ENCODE data around the gene CES5A.
"Not testable (repeated sequence)": the region's sequence is repeated elsewhere in the genome, so short reads cannot be mapped to it uniquely, and the experiment has no call there.

Gene CES5A

GRCh38 chr16:55889518-55889917 is 14.3 kb upstream of the CES5A start:
- H3K9me3 ChIP-seq (ENCODE audit: control insufficient read depth, low read length): no peaks in the 10 kb centered on the region
- no peak overlapping the region for H3K4me3 ChIP-seq (ENCODE audit: insufficient read depth, low read depth, low read length)
- no peaks in the 10 kb centered on the region for H3K36me3 ChIP-seq (ENCODE audit: control insufficient read depth, insufficient read depth, low read length)
- WGBS, 2 experiments: 93 to 95% methylated on average over 2 of the region's 2 CpGs
- H3K27me3 ChIP-seq (ENCODE audit: control insufficient read depth, insufficient read depth, low read length, poor library complexity, severe bottlenecking): no peaks in the 10 kb centered on the region
- H3K27ac ChIP-seq (ENCODE audit: insufficient read depth, low read depth, low read length, poor library complexity, severe bottlenecking): no peak overlapping the region
- no peaks in the 10 kb centered on the region for H3K4me1 ChIP-seq (ENCODE audit: control insufficient read depth, insufficient read depth, low read length)

GRCh38 chr16:55888546-55888945 is 13.4 kb upstream of the CES5A start:
- Histone ChIP-seq H3K36me3 (ENCODE audit: control insufficient read depth, insufficient read depth, low read length) (no peaks in the 10 kb centered on the region), H3K27me3 (ENCODE audit: control insufficient read depth, insufficient read depth, low read length, poor library complexity, severe bottlenecking) (no peaks in the 10 kb centered on the region), H3K4me3 (ENCODE audit: insufficient read depth, low read depth, low read length) (no peak overlapping the region), H3K27ac (ENCODE audit: insufficient read depth, low read depth, low read length, poor library complexity, severe bottlenecking) (no peak overlapping the region), H3K9me3 (ENCODE audit: control insufficient read depth, low read length) (no peaks in the 10 kb centered on the region), H3K4me1 (ENCODE audit: control insufficient read depth, insufficient read depth, low read length) (no peaks in the 10 kb centered on the region)
- WGBS, 2 experiments: 75 to 84% methylated on average over 2 of the region's 2 CpGs

- WGBS, 2 experiments: 60 to 82% methylated on average over 4 of the region's 4 CpGs
- Histone ChIP-seq H3K27me3 (ENCODE audit: control insufficient read depth, insufficient read depth, low read length, poor library complexity, severe bottlenecking) (no peaks in the 10 kb centered on the region), H3K9me3 (ENCODE audit: control insufficient read depth, low read length) (no peaks in the 10 kb centered on the region), H3K27ac (ENCODE audit: insufficient read depth, low read depth, low read length, poor library complexity, severe bottlenecking) (no peak overlapping the region), H3K4me3 (ENCODE audit: insufficient read depth, low read depth, low read length) (no peak overlapping the region), H3K4me1 (ENCODE audit: control insufficient read depth, insufficient read depth, low read length) (no peaks in the 10 kb centered on the region), H3K36me3 (ENCODE audit: control insufficient read depth, insufficient read depth, low read length) (no peaks in the 10 kb centered on the region)
Measured at GRCh38 chr16:55876854-55877253, 1.7 kb upstream of the CES5A start.

- Histone ChIP-seq H3K4me3 (ENCODE audit: insufficient read depth, low read depth, low read length) (no peak overlapping the region), H3K27ac (ENCODE audit: insufficient read depth, low read depth, low read length, poor library complexity, severe bottlenecking) (no peak overlapping the region)
- WGBS, 2 experiments: 94 to 98% methylated on average over 5 of the region's 5 CpGs
Measured at GRCh38 chr16:55873122-55873521, 2.1 kb downstream of the CES5A start.

GRCh38 chr16:55872130-55872529 is 3.0 kb downstream of the CES5A start:
- Histone ChIP-seq H3K36me3 (ENCODE audit: control insufficient read depth, insufficient read depth, low read length) (no peaks in the 10 kb centered on the region), H3K4me3 (ENCODE audit: insufficient read depth, low read depth, low read length) (no peak overlapping the region), H3K27ac (ENCODE audit: insufficient read depth, low read depth, low read length, poor library complexity, severe bottlenecking) (no peak overlapping the region), H3K9me3 (ENCODE audit: control insufficient read depth, low read length) (no peaks in the 10 kb centered on the region), H3K4me1 (ENCODE audit: control insufficient read depth, insufficient read depth, low read length) (no peaks in the 10 kb centered on the region), H3K27me3 (ENCODE audit: control insufficient read depth, insufficient read depth, low read length, poor library complexity, severe bottlenecking) (no peaks in the 10 kb centered on the region)
- 79 to 81% methylated on average over 7 of the region's 7 CpGs for WGBS, 2 experiments

More at GRCh38 chr16:55873122-55873521, 2.1 kb downstream of the CES5A start:
- no peaks in the 10 kb centered on the region for H3K36me3 ChIP-seq (ENCODE audit: control insufficient read depth, insufficient read depth, low read length)
- H3K4me1 ChIP-seq (ENCODE audit: control insufficient read depth, insufficient read depth, low read length): no peaks in the 10 kb centered on the region
- no peaks in the 10 kb centered on the region for H3K9me3 ChIP-seq (ENCODE audit: control insufficient read depth, low read length)
- no peaks in the 10 kb centered on the region for H3K27me3 ChIP-seq (ENCODE audit: control insufficient read depth, insufficient read depth, low read length, poor library complexity, severe bottlenecking)

GRCh38 chr16:55871411-55872038 is 3.6 kb downstream of the CES5A start:
- WGBS, 2 experiments: 91 to 93% methylated on average over 10 of the region's 10 CpGs
- Histone ChIP-seq H3K4me3 (ENCODE audit: insufficient read depth, low read depth, low read length) (no peak overlapping the region), H3K4me1 (ENCODE audit: control insufficient read depth, insufficient read depth, low read length) (no peaks in the 10 kb centered on the region), H3K36me3 (ENCODE audit: control insufficient read depth, insufficient read depth, low read length) (no peaks in the 10 kb centered on the region), H3K9me3 (ENCODE audit: control insufficient read depth, low read length) (no peaks in the 10 kb centered on the region), H3K27me3 (ENCODE audit: control insufficient read depth, insufficient read depth, low read length, poor library complexity, severe bottlenecking) (no peaks in the 10 kb centered on the region), H3K27ac (ENCODE audit: insufficient read depth, low read depth, low read length, poor library complexity, severe bottlenecking) (no peak overlapping the region)

GRCh38 chr16:55868980-55869379 is 6.2 kb downstream of the CES5A start:
- Histone ChIP-seq H3K27me3 (ENCODE audit: control insufficient read depth, insufficient read depth, low read length, poor library complexity, severe bottlenecking) (no peaks in the 10 kb centered on the region), H3K36me3 (ENCODE audit: control insufficient read depth, insufficient read depth, low read length) (no peaks in the 10 kb centered on the region), H3K4me1 (ENCODE audit: control insufficient read depth, insufficient read depth, low read length) (no peaks in the 10 kb centered on the region), H3K9me3 (ENCODE audit: control insufficient read depth, low read length) (no peaks in the 10 kb centered on the region), H3K27ac (ENCODE audit: insufficient read depth, low read depth, low read length, poor library complexity, severe bottlenecking) (no peak overlapping the region), H3K4me3 (ENCODE audit: insufficient read depth, low read depth, low read length) (no peak overlapping the region)
- 92 to 94% methylated on average over 7 of the region's 7 CpGs for WGBS, 2 experiments

- Histone ChIP-seq H3K36me3 (ENCODE audit: control insufficient read depth, insufficient read depth, low read length) (no peaks in the 10 kb centered on the region), H3K4me1 (ENCODE audit: control insufficient read depth, insufficient read depth, low read length) (no peaks in the 10 kb centered on the region), H3K27ac (ENCODE audit: insufficient read depth, low read depth, low read length, poor library complexity, severe bottlenecking) (no peak overlapping the region), H3K9me3 (ENCODE audit: control insufficient read depth, low read length) (no peaks in the 10 kb centered on the region), H3K27me3 (ENCODE audit: control insufficient read depth, insufficient read depth, low read length, poor library complexity, severe bottlenecking) (no peaks in the 10 kb centered on the region), H3K4me3 (ENCODE audit: insufficient read depth, low read depth, low read length) (no peak overlapping the region)
- 95 to 96% methylated on average over 2 of the region's 2 CpGs for WGBS, 2 experiments
Measured at GRCh38 chr16:55868137-55868536, 7.0 kb downstream of the CES5A start.

GRCh38 chr16:55861288-55861687 is 13.9 kb downstream of the CES5A start:
- Histone ChIP-seq H3K4me1 (ENCODE audit: control insufficient read depth, insufficient read depth, low read length) (no peaks in the 10 kb centered on the region), H3K9me3 (ENCODE audit: control insufficient read depth, low read length) (no peaks in the 10 kb centered on the region), H3K4me3 (ENCODE audit: insufficient read depth, low read depth, low read length) (no peak overlapping the region), H3K27me3 (ENCODE audit: control insufficient read depth, insufficient read depth, low read length, poor library complexity, severe bottlenecking) (no peaks in the 10 kb centered on the region), H3K36me3 (ENCODE audit: control insufficient read depth, insufficient read depth, low read length) (no peaks in the 10 kb centered on the region), H3K27ac (ENCODE audit: insufficient read depth, low read depth, low read length, poor library complexity, severe bottlenecking) (no peak overlapping the region)
- WGBS, 2 experiments: 88 to 94% methylated on average over 4 of the region's 4 CpGs

- H3K4me3 ChIP-seq (ENCODE audit: insufficient read depth, low read depth, low read length); H3K4me1 ChIP-seq (ENCODE audit: control insufficient read depth, insufficient read depth, low read length); H3K36me3 ChIP-seq (ENCODE audit: control insufficient read depth, insufficient read depth, low read length); H3K9me3 ChIP-seq (ENCODE audit: control insufficient read depth, low read length); H3K27ac ChIP-seq (ENCODE audit: insufficient read depth, low read depth, low read length, poor library complexity, severe bottlenecking); H3K27me3 ChIP-seq (ENCODE audit: control insufficient read depth, insufficient read depth, low read length, poor library complexity, severe bottlenecking): not testable (repeated sequence)
- 91 to 92% methylated on average over 1 of the region's 1 CpG for WGBS, 2 experiments
Measured at GRCh38 chr16:55857650-55858049, 17.5 kb downstream of the CES5A start.

- Histone ChIP-seq H3K27ac (ENCODE audit: insufficient read depth, low read depth, low read length, poor library complexity, severe bottlenecking) (no peak overlapping the region), H3K4me3 (ENCODE audit: insufficient read depth, low read depth, low read length) (no peak overlapping the region)
- whole genome bisulfite sequencing, 2 experiments: 94 to 96% methylated on average over 3 of the region's 3 CpGs
Measured at GRCh38 chr16:55856950-55857349, 18.2 kb downstream of the CES5A start.

More at GRCh38 chr16:55856950-55857349, 18.2 kb downstream of the CES5A start:
- H3K9me3 ChIP-seq (ENCODE audit: control insufficient read depth, low read length): no peaks in the 10 kb centered on the region
- no peaks in the 10 kb centered on the region for H3K27me3 ChIP-seq (ENCODE audit: control insufficient read depth, insufficient read depth, low read length, poor library complexity, severe bottlenecking)
- H3K4me1 ChIP-seq (ENCODE audit: control insufficient read depth, insufficient read depth, low read length): no peaks in the 10 kb centered on the region
- H3K36me3 ChIP-seq (ENCODE audit: control insufficient read depth, insufficient read depth, low read length): no peaks in the 10 kb centered on the region

Measured in ectodermal cell (in vitro differentiated cells).